ENCODE data around the gene KRT25. TPM values are rescaled to one million over a fixed set of nuclear protein-coding genes. Genes with fewer than 3 reads are reported as not detected.

KRT25 gene
- total RNA-seq, 1 experiment from 2014 or later, result not detected

GRCh38 chr17:40724656-40725055 lies 30.5 kb downstream of the KRT25 start:
- Histone ChIP-seq H3K9me3 (ENCODE audit: insufficient read depth, low read depth) (no peaks in the 10 kb centered on the region), H4K20me1 (ENCODE audit: insufficient read depth) (no peaks in the 10 kb centered on the region), H3K4me2 (no peak overlapping the region), H3K9me2 (ENCODE audit: insufficient read depth) (no peaks in the 10 kb centered on the region; the same call in 1 of the 2 replicates), H3K79me2 (ENCODE audit: low read depth) (no peaks in the 10 kb centered on the region), H3K4me1 (replicated peaks; ENCODE audit: insufficient read depth) (peaks cover 13% of the 10 kb centered on the region), H2AFZ (no peak overlapping the region), H3K27ac (no peak overlapping the region), H3K4me3 (no peak overlapping the region), H3K27me3 (ENCODE audit: insufficient read depth, low read depth) (no peaks in the 10 kb centered on the region), H3K36me3 (ENCODE audit: low read depth) (no peaks in the 10 kb centered on the region), H3F3A (ENCODE audit: insufficient read depth, low read depth) (peaks cover 9% of the 10 kb centered on the region; the same call in 1 of the 2 replicates)
- ChIA-PET CTCF (no interaction called here), POLR2A (ENCODE audit: unreplicated experiment) (no interaction called here)
- no TSS peak for BruUV-seq (replicated peaks)
- DNase-seq, result no peak
- intact Hi-C loops (cut with micrococcal nuclease; ENCODE audit: unreplicated experiment), result no loop called here
- TF ChIP-seq CTCF (conservative IDR thresholded peaks at IDR 0.05) (no peak), EZH2 (IDR thresholded peaks at IDR 0.05; ENCODE audit: low read depth) (no peak)

GRCh38 chr17:40722241-40722640 lies 32.9 kb downstream of the KRT25 start:
- H3K4me2 ChIP-seq, result no peak overlapping the region
- peaks cover 3% of the 10 kb centered on the region; the same call in 1 of the 2 replicates for H3K4me1 ChIP-seq (replicated peaks; ENCODE audit: insufficient read depth)
- ChIA-PET POLR2A (ENCODE audit: unreplicated experiment) (interaction anchor here (0.7 kb wide), 1 partner anchor 314 kb away, joined by 9 read pairs; no protein-coding TSS in a partner anchor), CTCF (no interaction called here)
- TF ChIP-seq CTCF (conservative IDR thresholded peaks at IDR 0.05) (no peak), EZH2 (IDR thresholded peaks at IDR 0.05; ENCODE audit: low read depth) (no peak)
- no peaks in the 10 kb centered on the region for H4K20me1 ChIP-seq (ENCODE audit: insufficient read depth)
- H3K36me3 ChIP-seq (ENCODE audit: low read depth), result no peaks in the 10 kb centered on the region
- BruUV-seq (replicated peaks), result no TSS peak
- H3F3A ChIP-seq (ENCODE audit: insufficient read depth, low read depth), result no peaks in the 10 kb centered on the region
- no peak overlapping the region for H2AFZ ChIP-seq
- H3K27ac ChIP-seq, result no peak overlapping the region
- H3K9me2 ChIP-seq (ENCODE audit: insufficient read depth), result no peaks in the 10 kb centered on the region; the same call in 1 of the 2 replicates
- H3K9me3 ChIP-seq (ENCODE audit: insufficient read depth, low read depth), result no peaks in the 10 kb centered on the region
- no peaks in the 10 kb centered on the region for H3K79me2 ChIP-seq (ENCODE audit: low read depth)
- peak in 1 of 2 experiments; percentile 42 for DNase-seq
- H3K4me3 ChIP-seq, result no peak overlapping the region
- H3K27me3 ChIP-seq (ENCODE audit: insufficient read depth, low read depth), result no peaks in the 10 kb centered on the region
- intact Hi-C loops (cut with micrococcal nuclease; ENCODE audit: unreplicated experiment), result no loop called here

GRCh38 chr17:40720899-40721298 lies 34.2 kb downstream of the KRT25 start:
- intact Hi-C loops (cut with micrococcal nuclease; ENCODE audit: unreplicated experiment), result no loop called here
- Histone ChIP-seq H3K9me2 (ENCODE audit: insufficient read depth) (no peaks in the 10 kb centered on the region; the same call in 1 of the 2 replicates), H3K4me2 (no peak overlapping the region), H3K79me2 (ENCODE audit: low read depth) (no peaks in the 10 kb centered on the region), H3K27me3 (ENCODE audit: insufficient read depth, low read depth) (no peaks in the 10 kb centered on the region), H3K9me3 (ENCODE audit: insufficient read depth, low read depth) (peaks cover 3% of the 10 kb centered on the region; the same call in 1 of the 2 replicates), H4K20me1 (ENCODE audit: insufficient read depth) (no peaks in the 10 kb centered on the region), H3K27ac (no peak overlapping the region), H3K4me1 (replicated peaks; ENCODE audit: insufficient read depth) (no peaks in the 10 kb centered on the region), H3K36me3 (ENCODE audit: low read depth) (no peaks in the 10 kb centered on the region), H3F3A (ENCODE audit: insufficient read depth, low read depth) (no peaks in the 10 kb centered on the region), H3K4me3 (no peak overlapping the region), H2AFZ (no peak overlapping the region)
- BruUV-seq (replicated peaks), result no TSS peak
- ChIA-PET CTCF (no interaction called here), POLR2A (ENCODE audit: unreplicated experiment) (no interaction called here)
- no peak for TF ChIP-seq EZH2 (IDR thresholded peaks at IDR 0.05; ENCODE audit: low read depth)
- TF ChIP-seq CTCF (conservative IDR thresholded peaks at IDR 0.05), result no peak
- no peak for DNase-seq
